H1 (cell line): ENCODE results near the gene DUSP2. TPM values are rescaled to one million over a fixed set of nuclear protein-coding genes. Genes with fewer than 3 reads are reported as not detected.

Experiments
- CTCF ChIA-PET: fragments of 300-600 bp; sonication (Branson Sonifier 250); formaldehyde crosslinking; loops from one replicate; lab custom pipeline; 2021; ENCODE audit not compliant: partially characterized antibody; lab: Charles Lee
- POLR2A ChIA-PET: fragments of 300-600 bp; sonication (Branson Sonifier 250); formaldehyde crosslinking; loops from one replicate; lab custom pipeline; 2021; ENCODE audit warnings: inconsistent platforms; ENCODE audit not compliant: partially characterized antibody; lab: Charles Lee
- DNase-seq, 2 experiments: peaks; one replicate each; pipeline versions ENCODE4 v3.0.0 to v3.0.0-alpha.2; 2010 to 2022; ENCODE audit warnings: low spot score in 2 of 2, low read depth in 1 of 2, mixed read lengths in 1 of 2
- FAIRE-seq: peaks from 2 replicates; lab custom pipeline; 2011; peaks lifted over from hg19 to GRCh38; lab: Jason Lieb, UNC
- H2AFZ ChIP-seq: 2 replicates; pipeline ENCODE4 v1.8.1; 2012; ENCODE audit warnings: low read length, inconsistent platforms
- H2AK5ac ChIP-seq: 2 replicates; pipeline ENCODE4 v1.6.1; 2013; ENCODE audit warnings: low read depth, low read length
- H2BK120ac ChIP-seq: replicated peaks from 2 replicates; pipeline ENCODE3; 2013; ENCODE audit warnings: low read depth, low read length, inconsistent platforms
- H2BK12ac ChIP-seq: 2 replicates; pipeline ENCODE4 v1.6.1; 2013; ENCODE audit warnings: low read depth, low read length
- H2BK15ac ChIP-seq: 2 replicates; pipeline ENCODE4 v1.6.1; 2013; ENCODE audit warnings: low read length
- H2BK20ac ChIP-seq: 2 replicates; pipeline ENCODE4 v1.6.1; 2013; ENCODE audit warnings: low read length
- H2BK5ac ChIP-seq: 2 replicates; pipeline ENCODE4 v1.6.1; 2013; ENCODE audit warnings: low read depth, low read length
- H3K14ac ChIP-seq: 2 replicates; pipeline ENCODE4 v1.6.1; 2013; ENCODE audit warnings: inconsistent platforms; ENCODE audit not compliant: insufficient read length
- H3K18ac ChIP-seq: 2 replicates; pipeline ENCODE4 v1.6.1; 2013; ENCODE audit warnings: low read length; ENCODE audit errors: extremely low read depth
- H3K23ac ChIP-seq: 2 replicates; pipeline ENCODE4 v1.6.1; 2013; ENCODE audit warnings: inconsistent platforms; ENCODE audit not compliant: insufficient read length
- H3K23me2 ChIP-seq: 2 replicates; pipeline ENCODE4 v1.6.1; 2013; ENCODE audit warnings: low read depth, low read length
- H3K27ac ChIP-seq: 2 replicates; pipeline ENCODE4 v1.6.1; 2011; ENCODE audit warnings: low read depth, low read length, inconsistent platforms
- H3K27me3 ChIP-seq, 4 experiments: replicated peaks in 1 of 4; 1 replicate in 1 of 4; 2 replicates in 3 of 4; pipeline versions ENCODE4 v1.6.1 to v1.8.1; 2011 to 2013; ENCODE audit warnings: low read length in 3 of 4, mild to moderate bottlenecking in 3 of 4, inconsistent platforms in 2 of 4, mixed read lengths in 2 of 4, moderate library complexity in 1 of 4; ENCODE audit not compliant: control insufficient read depth in 3 of 4, insufficient read depth in 3 of 4; ENCODE audit errors: extremely low read depth in 1 of 4
- H3K36me3 ChIP-seq, 4 experiments: 2 replicates each; pipeline versions ENCODE4 v1.6.1 to v1.8.1; 2011 to 2013; ENCODE audit warnings: mild to moderate bottlenecking in 4 of 4, low read length in 3 of 4, moderate library complexity in 2 of 4, control low read depth in 1 of 4, inconsistent platforms in 1 of 4; ENCODE audit not compliant: insufficient read depth in 4 of 4, control insufficient read depth in 2 of 4
- H3K4ac ChIP-seq: replicated peaks from 2 replicates; pipeline ENCODE3; 2013; ENCODE audit warnings: low read length, low read depth, mixed read lengths, inconsistent platforms; ENCODE audit not compliant: insufficient read length
- H3K4me1 ChIP-seq, 4 experiments: replicated peaks in 1 of 4; 1 replicate in 1 of 4; 2 replicates in 3 of 4; pipeline versions ENCODE4 v1.6.1 to v1.8.1; 2011 to 2013; ENCODE audit warnings: low read length in 3 of 4, inconsistent platforms in 2 of 4, mixed read lengths in 1 of 4; ENCODE audit not compliant: insufficient read depth in 4 of 4, control insufficient read depth in 3 of 4
- H3K4me2 ChIP-seq, 2 experiments: 2 replicates each; pipeline versions ENCODE4 v1.6.1 to v1.8.1; 2011 to 2013; ENCODE audit warnings: low read depth in 2 of 2, low read length in 2 of 2, control low read depth in 1 of 2, inconsistent platforms in 1 of 2, mild to moderate bottlenecking in 1 of 2; ENCODE audit not compliant: insufficient read depth in 1 of 2
- H3K4me3 ChIP-seq, 4 experiments: fragments of 200-600, 300-600 bp in 1 of 4; sonication (generic), shearing (Covaris generic), sonication (Bioruptor Twin) in 1 of 4; 2 replicates each; pipeline versions ENCODE4 v1.5.1 to v1.8.1; 2011 to 2016; ENCODE audit warnings: low read length in 4 of 4, low read depth in 3 of 4, control low read depth in 2 of 4, inconsistent platforms in 2 of 4, mild to moderate bottlenecking in 2 of 4, mixed read lengths in 1 of 4, moderate library complexity in 1 of 4; ENCODE audit not compliant: insufficient read depth in 2 of 4; ENCODE audit errors: extremely low read depth in 1 of 4
- H3K56ac ChIP-seq: replicated peaks from 2 replicates; pipeline ENCODE3; 2013; ENCODE audit warnings: low read depth, mild to moderate bottlenecking, mixed read lengths, low read length, inconsistent platforms; ENCODE audit not compliant: insufficient read length
- H3K79me1 ChIP-seq: 2 replicates; pipeline ENCODE4 v1.6.1; 2013; ENCODE audit warnings: low read depth, low read length, control low read depth
- H3K79me2 ChIP-seq, 2 experiments: 2 replicates each; pipeline versions ENCODE4 v1.6.1 to v1.8.1; 2012 to 2013; ENCODE audit warnings: low read length in 2 of 2, mild to moderate bottlenecking in 2 of 2, inconsistent platforms in 1 of 2; ENCODE audit not compliant: insufficient read depth in 2 of 2, control insufficient read depth in 1 of 2
- H3K9ac ChIP-seq, 4 experiments: replicated peaks in 1 of 4; 1 replicate in 1 of 4; 2 replicates in 3 of 4; pipeline versions ENCODE4 v1.6.1 to v1.8.1; 2011 to 2013; ENCODE audit warnings: low read depth in 3 of 4, low read length in 3 of 4, control low read depth in 2 of 4, mild to moderate bottlenecking in 2 of 4, moderate library complexity in 2 of 4, inconsistent platforms in 1 of 4; ENCODE audit errors: extremely low read depth in 1 of 4
- H3K9me3 ChIP-seq, 2 experiments: 2 replicates each; pipeline versions ENCODE4 v1.6.1 to v1.8.1; 2012 to 2013; ENCODE audit warnings: mild to moderate bottlenecking in 2 of 2, moderate library complexity in 2 of 2, control low read depth in 1 of 2, inconsistent platforms in 1 of 2, low read depth in 1 of 2, low read length in 1 of 2, mixed read lengths in 1 of 2; ENCODE audit not compliant: insufficient read depth in 2 of 2
- H4K20me1 ChIP-seq, 2 experiments: replicated peaks in 1 of 2; 2 replicates each; pipeline versions ENCODE3 to v1.8.1; 2011 to 2013; ENCODE audit warnings: inconsistent platforms in 2 of 2, low read length in 2 of 2, mild to moderate bottlenecking in 1 of 2; ENCODE audit not compliant: insufficient read depth in 2 of 2, control insufficient read depth in 1 of 2
- H4K5ac ChIP-seq: 2 replicates; pipeline ENCODE4 v1.6.1; 2013; ENCODE audit warnings: low read length, low read depth, mixed read lengths, inconsistent platforms; ENCODE audit not compliant: insufficient read length
- H4K8ac ChIP-seq: 2 replicates; pipeline ENCODE4 v1.8.0; 2013; ENCODE audit warnings: mild to moderate bottlenecking, moderate library complexity, low read length, inconsistent platforms; ENCODE audit not compliant: insufficient read depth; ENCODE audit errors: extremely low read depth
- H4K91ac ChIP-seq: replicated peaks from 2 replicates; pipeline ENCODE3; 2013; ENCODE audit warnings: low read length, mixed read lengths, inconsistent platforms; ENCODE audit not compliant: insufficient read length
- E2F6 ChIP-seq: IDR thresholded peaks from 2 replicates; pipeline ENCODE4 v1.6.1; 2012; ENCODE audit warnings: inconsistent platforms
- EP300 ChIP-seq, 2 experiments: IDR thresholded peaks; 1 replicate in 1 of 2; 2 replicates in 1 of 2; pipeline ENCODE4 v1.6.1; 2011 to 2012; ENCODE audit warnings: low read depth in 2 of 2, low read length in 2 of 2, mild to moderate bottlenecking in 2 of 2, borderline replicate concordance in 1 of 2, inconsistent platforms in 1 of 2, moderate library complexity in 1 of 2
- NANOG ChIP-seq: IDR thresholded peaks from 2 replicates; pipeline ENCODE4 v1.6.1; 2011; ENCODE audit warnings: low read length, low read depth, mild to moderate bottlenecking, inconsistent platforms; ENCODE audit not compliant: insufficient read depth, poor library complexity, severe bottlenecking
- RBBP5 ChIP-seq: IDR thresholded peaks from 2 replicates; pipeline ENCODE4 v1.7.1; 2012; ENCODE audit warnings: low read depth, mild to moderate bottlenecking, inconsistent platforms, low read length, moderate library complexity, borderline replicate concordance
- RFX5 ChIP-seq: IDR thresholded peaks from 2 replicates; pipeline ENCODE4 v1.6.1; 2011; ENCODE audit warnings: low read depth, low read length, improper control_type of control experiment, borderline replicate concordance
- TAF1 ChIP-seq: IDR thresholded peaks from 2 replicates; pipeline ENCODE4 v1.6.1; 2011; ENCODE audit warnings: mild to moderate bottlenecking, low read depth, low read length
- TAF7 ChIP-seq: optimal IDR thresholded peaks from 2 replicates; pipeline ENCODE3; 2011; ENCODE audit warnings: low read depth, mild to moderate bottlenecking, inconsistent platforms, low read length, moderate library complexity, borderline replicate concordance
- USF2 ChIP-seq: IDR thresholded peaks from 2 replicates; pipeline ENCODE4 v1.6.1; 2011; ENCODE audit warnings: low read length, improper control_type of control experiment
- WGBS, 2 experiments: shearing (Covaris generic) in 1 of 2; methylation state at CpG; one replicate each; pipeline versions ENCODE4 v1.1.6 to v1.1.7; 2013 to 2015; ENCODE audit warnings: low lambda C conversion rate in 2 of 2, mixed read lengths in 2 of 2, inconsistent platforms in 1 of 2, low coverage in 1 of 2, missing lambda C conversion rate in 1 of 2; ENCODE audit not compliant: insufficient replicate concordance in 2 of 2, insufficient coverage in 1 of 2, insufficient read length in 1 of 2; ENCODE audit errors: extremely low coverage in 1 of 2, missing lambda C conversion rate in 1 of 2; 5-methylcytosine and 5-hydroxymethylcytosine counted together
- polyA plus RNA-seq, 7 experiments: library from polyadenylated mRNA; depleted of rRNA in 3 of 7; stranded (reverse) in 5 of 7; unstranded in 2 of 7; fragments of >200 nt in 5 of 7; fragments of 200-250 nt in 2 of 7; gene quantifications; 1 replicate in 5 of 7; 2 replicates in 1 of 7; 4 replicates in 1 of 7; pipeline versions ENCODE4 v1.2.1 to v1.2.3, GENCODE V29; 2011 to 2013; ENCODE audit warnings: missing spikeins in 2 of 7, mixed read lengths in 2 of 7
- total RNA-seq: library from RNA; stranded (reverse); fragmentation: NEBNext Ultra II Directional; extraction: Animal tissue kit (Norgen Biotek cat#: 25700); gene quantifications from 2 replicates; pipeline ENCODE4 v1.2.1, GENCODE V29; 2021

The DUSP2 gene
- total and polyA plus RNA-seq, 2 of the 8 experiments (the other 6 are each of a cell fraction or from before 2014, with no cell fraction given) = 10.1 to 10.4 TPM

- no peaks in the 10 kb centered on the region for H4K20me1 ChIP-seq
- H3K79me1 ChIP-seq = no peaks in the 10 kb centered on the region
- H2AFZ ChIP-seq = no peak overlapping the region
- H3K4me3 ChIP-seq = no peak overlapping the region
- no peak overlapping the region for H3K56ac ChIP-seq
- TF ChIP-seq RBBP5 (no peak), E2F6 (no peak), TAF7 (no peak), TAF1 (no peak), RFX5 (no peak), NANOG (no peak), USF2 (no peak), EP300 (IDR thresholded peaks at IDR 0.05; ENCODE audit: borderline replicate concordance in 1 of 2, low read depth in 2 of 2, low read length in 2 of 2) (no peak)
- CTCF ChIA-PET = interaction anchor here (0.6 to 5.2 kb wide), 2 partner anchors 7 to 145 kb away, joined by 3 to 31 read pairs; no protein-coding TSS in a partner anchor
- H3K18ac ChIP-seq = no peak overlapping the region
- H3K4me2 ChIP-seq = no peak overlapping the region
- H3K9ac ChIP-seq = no peak overlapping the region
- no peak overlapping the region for H2BK120ac ChIP-seq
- no peaks in the 10 kb centered on the region for H3K79me2 ChIP-seq
- no peak for FAIRE-seq
- no peak overlapping the region for H4K91ac ChIP-seq
- POLR2A ChIA-PET = no interaction called here
- H3K23ac ChIP-seq = no peak overlapping the region
- no peak overlapping the region for H2BK15ac ChIP-seq
- no peaks in the 10 kb centered on the region for H3K27me3 ChIP-seq
- H3K4me1 ChIP-seq = peaks cover 0 to 7% (median 0%) of the 10 kb centered on the region in 4 experiments; a peak in 1 of 7 replicates
- no peak overlapping the region for H4K8ac ChIP-seq
- H2BK5ac ChIP-seq = no peak overlapping the region
- H3K14ac ChIP-seq = no peak overlapping the region
- no peak overlapping the region for H3K27ac ChIP-seq
- H3K23me2 ChIP-seq = no peaks in the 10 kb centered on the region; the same call in 1 of the 2 replicates
- no peak overlapping the region for H2AK5ac ChIP-seq
- 83% methylated on average over 6 of the region's 6 CpGs; no CpG with 5 or more reads in 1 of the 2 experiments for WGBS, 2 experiments
- DNase-seq = no peak
- H2BK20ac ChIP-seq = no peak overlapping the region
- H2BK12ac ChIP-seq = no peak overlapping the region
- H4K5ac ChIP-seq = no peak overlapping the region
- peaks cover 0 to 3% of the 10 kb centered on the region in 2 experiments; a peak in 1 of 4 replicates for H3K9me3 ChIP-seq
- no peaks in the 10 kb centered on the region for H3K36me3 ChIP-seq
- no peak overlapping the region for H3K4ac ChIP-seq
These were observed 22.3 kb upstream of the DUSP2 start for GRCh38 chr2:96167407-96168013.
